Activated CD8-positive, alpha-beta memory T cell treated with anti-CD3 and anti-CD28 coated beads, Interleukin-2, amount 50 U/mL, for 1 hour (primary cell): ENCODE results near the gene ALDH3B2.
"Not testable (repeated sequence)": the region's sequence is repeated elsewhere in the genome, so short reads cannot be mapped to it uniquely, and the experiment has no call there.

Source experiments
- DNase-seq: peaks from one replicate; pipeline ENCODE4 v3.0.0-alpha.2; 2020; ENCODE audit errors: extremely low read depth

The ALDH3B2 gene

DNA sequence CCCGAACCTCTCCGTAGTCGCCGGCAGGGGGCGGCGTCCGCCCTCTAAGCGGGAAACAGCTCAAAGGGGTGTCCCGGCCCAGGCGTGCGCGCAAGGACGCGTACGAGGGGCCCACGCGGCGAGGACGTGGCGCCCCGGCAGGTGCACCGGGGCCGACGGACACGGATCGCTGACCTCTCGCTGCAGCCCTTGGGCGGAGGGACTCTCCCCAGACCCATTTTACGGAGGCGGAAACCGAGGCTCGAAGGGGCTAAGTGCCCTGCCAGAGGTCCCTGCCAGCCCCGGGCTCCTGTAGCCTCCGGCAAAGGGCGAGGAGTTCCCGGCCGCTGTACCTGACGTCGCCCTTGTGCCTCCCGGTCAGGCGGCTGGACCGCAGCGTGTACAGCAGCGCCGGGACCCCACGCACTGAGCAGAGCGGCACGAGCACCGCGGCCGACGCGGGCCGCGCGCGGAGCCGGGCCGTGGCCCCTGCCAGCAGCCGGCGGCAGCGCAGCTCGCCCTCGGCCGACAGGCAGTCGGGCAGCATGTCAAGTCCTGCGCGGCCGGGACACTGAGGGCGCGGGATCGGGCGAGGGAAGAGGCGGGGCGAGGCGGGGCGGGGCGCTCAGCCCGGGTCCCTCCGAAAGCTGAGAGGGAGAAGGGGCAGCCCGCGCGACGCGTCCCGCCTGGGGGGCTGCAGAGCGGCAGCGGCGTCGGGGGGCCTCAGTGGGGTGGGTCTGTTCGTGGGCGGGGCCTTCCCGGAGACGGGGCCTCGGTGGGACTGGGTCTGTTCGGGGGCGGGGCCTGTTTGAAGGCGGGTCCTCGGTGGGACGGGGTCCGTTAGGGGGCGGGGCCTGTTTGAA is 44.8 kb downstream of the ALDH3B2 start, which contains the start of gene NUDT8:
TSS of gene NUDT8 (minus strand) at position 552 of the 842 bp plus-strand sequence. CDS start at position 526, 26 bp downstream.
- DNase-seq: no peak

DNA sequence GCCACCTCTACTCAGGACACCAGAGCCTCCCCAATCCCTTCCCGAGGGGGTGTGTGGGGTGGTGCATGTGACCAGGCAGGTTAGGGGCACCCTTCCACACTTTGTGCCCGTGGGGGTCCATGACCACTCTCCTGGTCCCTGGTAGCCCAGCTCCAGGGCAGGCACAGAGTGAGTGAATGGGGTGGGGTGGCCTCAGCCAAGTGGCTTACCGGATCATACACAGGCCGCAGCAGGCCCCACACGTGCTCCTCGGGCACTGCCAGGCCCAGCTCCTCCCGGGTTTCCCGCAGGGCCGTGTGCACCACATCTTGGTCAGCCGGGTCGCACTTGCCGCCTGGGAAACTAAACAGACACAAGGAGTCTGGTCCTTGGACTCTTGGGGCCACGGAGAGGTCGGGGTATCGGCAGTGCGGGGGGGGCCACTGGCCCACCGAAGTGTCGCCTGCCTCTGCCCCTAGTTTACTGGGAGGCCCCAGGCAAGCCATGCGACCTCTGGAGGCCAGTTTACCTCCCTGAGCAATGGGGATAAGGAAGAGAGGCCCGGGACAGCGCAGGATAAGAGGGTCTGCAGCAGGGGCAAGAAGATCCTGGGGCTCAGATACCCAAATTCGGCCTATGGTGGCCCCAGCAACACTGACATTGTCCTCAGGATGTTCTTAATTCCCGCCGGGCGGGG is 45.6 kb downstream of the ALDH3B2 start:
- no peak for DNase-seq

DNA sequence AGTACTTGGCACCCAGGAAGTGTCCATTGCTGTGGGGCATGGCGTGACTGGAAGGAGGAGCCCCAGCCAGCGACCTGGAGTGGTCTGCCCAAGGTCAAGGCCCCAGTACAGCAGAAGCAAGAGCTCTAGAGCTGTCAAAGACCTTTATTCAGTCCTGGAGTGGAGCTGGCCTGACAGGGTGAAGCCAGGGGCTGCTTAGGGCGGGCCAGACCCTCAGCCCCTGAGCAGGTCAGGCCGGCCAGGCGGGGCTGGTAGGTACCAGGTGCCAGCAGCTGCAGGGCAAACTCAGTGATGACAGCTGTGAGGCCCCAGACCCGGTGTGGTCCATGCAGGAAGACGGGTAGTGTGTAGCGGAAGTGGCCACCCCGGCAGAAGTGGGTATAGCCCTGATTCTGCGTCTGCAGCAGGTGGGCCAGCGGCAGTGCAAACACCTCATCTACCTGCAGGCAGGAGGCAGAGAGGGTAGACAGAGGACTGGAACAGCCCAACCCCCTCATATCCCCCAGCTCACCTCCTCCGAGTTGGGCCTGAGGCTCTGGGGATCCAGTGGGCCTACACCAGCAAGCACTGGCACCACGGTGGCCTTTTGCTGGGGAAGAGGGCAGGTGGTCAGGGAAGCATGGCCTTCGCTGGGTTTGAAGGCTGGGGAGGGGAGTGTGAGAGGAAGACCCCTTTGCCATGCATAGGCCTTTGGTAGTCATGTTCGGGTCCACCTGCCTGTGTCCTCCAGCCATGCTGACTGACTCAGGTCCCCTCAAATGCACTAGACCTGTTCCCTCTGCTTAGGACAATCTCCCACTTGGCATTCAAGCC is 46.4 kb downstream of the ALDH3B2 start:
- no peak for DNase-seq

GRCh38 chr11:67627441-67627811 is 47.0 kb downstream of the ALDH3B2 start:
- DNase-seq: no peak

GRCh38 chr11:67626970-67627369 is 47.5 kb downstream of the ALDH3B2 start:
- no peak for DNase-seq

- not testable (repeated sequence) for DNase-seq
Measured at GRCh38 chr11:67626131-67626833, 48.1 kb downstream of the ALDH3B2 start.

- DNase-seq: not testable (repeated sequence)
Measured at GRCh38 chr11:67623795-67624194, 50.6 kb downstream of the ALDH3B2 start.

- DNase-seq: not testable (repeated sequence)
Measured at GRCh38 chr11:67622905-67623304, 51.5 kb downstream of the ALDH3B2 start.

DNA sequence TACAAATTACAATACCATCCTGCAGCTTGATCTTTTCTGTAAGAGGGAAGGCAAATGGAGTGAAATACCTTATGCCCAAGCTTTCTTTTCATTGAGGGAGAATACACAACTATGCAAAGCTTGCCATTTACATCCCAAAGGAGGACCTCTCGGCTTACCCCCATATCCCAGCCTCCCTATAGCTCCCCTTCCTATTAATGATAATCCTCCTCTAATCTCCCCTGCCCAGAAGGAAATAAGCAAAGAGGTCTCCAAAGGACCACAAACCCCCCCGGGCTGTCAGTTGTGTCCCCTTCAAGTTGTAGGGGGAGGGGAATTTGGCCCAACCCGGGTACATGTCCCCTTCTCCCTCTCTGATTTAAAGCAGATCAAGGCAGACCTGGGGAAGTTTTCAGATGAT is 52.5 kb downstream of the ALDH3B2 start:
- DNase-seq: not testable (repeated sequence)

DNA sequence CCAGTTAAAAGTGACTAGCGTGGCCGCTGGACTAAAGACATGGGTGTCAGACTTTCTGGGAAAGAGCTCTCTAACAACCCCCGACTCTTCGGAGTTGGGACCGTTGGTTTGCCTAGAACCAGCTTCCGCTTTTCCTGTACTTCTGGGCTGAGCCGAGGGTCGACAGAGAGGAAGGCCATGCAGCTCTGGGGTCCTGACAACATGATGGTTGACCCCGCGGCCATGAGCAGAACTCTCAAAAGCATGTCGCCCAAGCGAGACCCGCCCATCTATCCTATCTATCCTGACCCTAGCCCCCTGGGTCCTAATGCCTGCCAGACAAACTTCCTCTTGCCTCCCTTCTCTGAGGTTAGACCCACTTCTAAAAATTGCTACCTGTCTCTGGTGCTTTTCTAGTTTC is 53.8 kb downstream of the ALDH3B2 start:
- DNase-seq: not testable (repeated sequence)

GRCh38 chr11:67619683-67620618 is 54.5 kb downstream of the ALDH3B2 start:
- DNase-seq: not testable (repeated sequence)

DNA sequence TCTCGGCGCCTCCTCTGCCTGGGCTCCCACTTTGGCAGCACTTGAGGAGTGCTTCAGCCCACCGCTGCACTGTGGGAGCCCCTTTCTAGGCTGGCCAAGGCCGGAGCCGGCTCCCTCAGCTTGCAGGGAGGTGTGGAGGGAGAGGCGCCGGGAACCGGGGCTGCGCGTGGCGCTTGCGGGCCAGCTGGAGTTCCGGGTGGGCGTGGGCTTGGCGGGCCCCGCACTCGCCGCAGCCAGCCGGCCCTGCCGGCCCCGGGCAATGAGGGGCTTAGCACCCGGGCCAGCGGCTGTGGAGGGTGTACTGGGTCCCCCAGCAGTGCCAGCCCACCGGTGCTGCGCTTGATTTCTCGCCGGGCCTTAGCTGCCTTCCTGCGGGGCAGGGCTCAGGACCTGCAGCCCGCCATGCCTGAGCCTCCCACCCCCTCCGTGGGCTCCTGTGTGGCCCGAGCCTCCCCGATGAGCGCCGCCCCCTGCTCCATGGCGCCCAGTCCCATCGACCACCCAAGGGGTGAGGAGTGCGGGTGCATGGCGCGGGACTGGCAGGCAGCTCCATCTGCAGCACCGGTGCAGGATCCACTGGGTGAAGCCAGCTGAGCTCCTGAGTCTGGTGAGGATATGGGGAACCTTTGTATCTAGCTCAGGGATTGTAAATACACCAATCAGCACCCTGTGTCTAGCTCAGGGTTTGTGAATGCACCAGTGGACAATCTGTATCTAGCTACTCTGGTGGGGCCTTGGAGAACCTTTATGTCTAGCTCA is 55.3 kb downstream of the ALDH3B2 start:
- not testable (repeated sequence) for DNase-seq

GRCh38 chr11:67617243-67617953 is 57.0 kb downstream of the ALDH3B2 start:
- DNase-seq: no peak

DNA sequence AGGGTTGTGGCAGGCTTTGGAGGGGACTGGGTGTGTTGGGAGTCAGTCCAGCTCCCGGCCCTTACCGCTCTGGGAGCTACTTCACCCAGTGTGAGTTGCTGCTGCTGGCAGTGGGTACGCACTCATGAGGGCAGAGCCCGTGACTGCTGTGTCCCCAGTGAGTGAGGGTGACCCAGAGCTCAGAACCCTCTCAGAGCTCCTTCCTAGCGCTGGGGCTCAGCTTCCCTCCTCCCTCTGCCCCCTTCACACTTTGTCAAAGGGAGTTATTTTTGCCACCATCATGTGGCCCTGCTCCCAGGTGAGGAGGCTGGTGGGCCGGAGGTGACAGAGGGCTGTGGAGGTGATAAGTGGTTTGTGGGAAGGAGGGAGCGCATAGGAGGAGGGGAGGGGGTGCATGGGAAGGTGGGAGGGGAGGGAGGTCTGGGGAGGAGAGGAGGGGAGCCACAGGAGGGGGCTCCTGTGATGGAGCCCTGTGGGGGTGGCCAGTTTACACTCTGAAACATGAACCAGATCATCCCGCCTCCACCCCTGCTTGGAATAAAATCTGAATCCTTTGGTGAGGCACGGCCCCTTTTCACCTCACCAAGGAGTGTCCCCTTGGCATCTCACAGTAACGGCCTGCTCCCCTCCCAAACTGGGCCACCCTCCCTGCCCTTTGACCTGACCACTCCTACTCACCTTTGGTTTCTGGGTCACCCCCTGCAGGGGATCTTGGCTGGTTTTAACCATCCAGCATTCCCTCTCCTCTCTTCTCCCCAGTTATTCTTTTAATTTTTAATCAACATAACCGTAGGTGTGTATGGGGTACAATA is 57.8 kb downstream of the ALDH3B2 start:
- DNase-seq: no peak

- no peak for DNase-seq
Measured at GRCh38 chr11:67615728-67616430, 58.5 kb downstream of the ALDH3B2 start.

DNA sequence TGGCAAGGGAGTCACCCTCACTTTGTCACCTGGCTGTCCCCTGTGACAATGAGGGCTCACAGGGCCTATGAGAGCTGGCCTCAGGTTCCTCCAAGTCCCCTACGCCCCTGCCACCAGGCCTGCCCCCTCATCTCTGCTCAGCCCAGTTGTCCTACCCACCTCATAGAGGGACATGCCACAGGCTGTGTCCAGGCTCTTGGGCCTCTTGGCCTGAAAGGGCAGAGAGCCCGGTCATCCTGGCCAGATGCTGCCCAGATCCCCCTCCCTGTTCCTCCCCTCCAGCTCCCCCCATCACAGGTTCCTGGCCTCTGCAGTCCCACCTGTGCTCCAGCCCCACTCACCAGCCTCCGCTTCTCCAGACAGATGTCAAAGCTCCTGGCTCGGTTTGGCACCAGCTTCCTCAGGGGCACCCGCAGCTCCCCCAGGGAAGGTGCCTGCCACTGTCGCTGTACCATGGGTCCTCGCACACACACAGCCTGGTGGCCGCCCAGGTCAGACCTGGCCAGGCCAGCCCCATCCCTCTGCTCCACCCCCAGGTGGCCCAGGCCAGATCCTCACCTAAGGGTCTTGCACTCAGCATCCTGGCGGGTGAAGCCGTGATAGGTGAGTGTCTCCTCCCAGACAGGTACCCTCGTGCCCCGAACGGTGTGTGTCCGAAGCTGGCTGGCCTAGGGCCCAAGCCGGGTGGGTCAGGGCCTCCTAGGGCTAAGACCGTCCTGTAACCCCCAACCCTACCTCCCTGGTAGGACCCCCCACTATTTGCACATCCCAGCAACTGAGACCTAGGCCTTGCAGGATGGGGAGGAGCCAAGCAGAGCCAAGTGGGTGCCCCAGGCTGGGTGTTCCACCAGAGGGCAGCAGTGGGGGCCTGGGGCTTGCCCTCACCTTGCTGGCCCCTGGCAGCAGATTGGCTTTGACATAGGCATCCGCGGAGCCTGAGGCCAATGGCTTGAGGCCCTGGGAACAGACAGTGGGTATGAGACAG is 59.4 kb downstream of the ALDH3B2 start:
- no peak for DNase-seq
